Neural cell (in vitro differentiated cells): ENCODE data around the gene ERRFI1. TPM values are rescaled to one million over a fixed set of nuclear protein-coding genes. Genes with fewer than 3 reads are reported as not detected.

Experiments used
- H2AFZ ChIP-seq: fragments of 200-600, 300-800 bp; sonication (generic), shearing (Covaris generic); 2 replicates; pipeline ENCODE4 v1.6.0; 2014; ENCODE audit warnings: low read depth, mild to moderate bottlenecking, antibody characterized with exemption, low read length, moderate library complexity
- H3F3A ChIP-seq: fragments of 200-600 bp; shearing (Covaris generic); 2 replicates; pipeline ENCODE4 v1.6.1; 2016; ENCODE audit warnings: mild to moderate bottlenecking, moderate library complexity, mixed read lengths, antibody characterized with exemption, low read length; ENCODE audit not compliant: insufficient read depth, poor library complexity, severe bottlenecking
- H3K27ac ChIP-seq: fragments of 200-600, 300-800 bp; sonication (generic), shearing (Covaris generic); 2 replicates; pipeline ENCODE4 v1.5.1; 2014; ENCODE audit warnings: mild to moderate bottlenecking, low read length, moderate library complexity
- H3K27me3 ChIP-seq: fragments of 300-800, 200-600 bp; sonication (generic), shearing (Covaris generic); 2 replicates; pipeline ENCODE4 v1.6.0; 2014; ENCODE audit warnings: mild to moderate bottlenecking, low read depth, low read length, moderate library complexity; ENCODE audit not compliant: insufficient read depth
- H3K36me3 ChIP-seq: fragments of 300-800, 200-600 bp; sonication (generic), shearing (Covaris generic); 2 replicates; pipeline ENCODE4 v1.5.1; 2014; ENCODE audit warnings: mild to moderate bottlenecking, antibody characterized with exemption, low read length, moderate library complexity; ENCODE audit not compliant: insufficient read depth
- H3K4me2 ChIP-seq: fragments of 300-800, 200-600 bp; sonication (generic), shearing (Covaris generic); 2 replicates; pipeline ENCODE4 v1.6.0; 2014; ENCODE audit warnings: mild to moderate bottlenecking, low read length
- H3K4me3 ChIP-seq: fragments of 300-800, 200-600 bp; sonication (generic), shearing (Covaris generic); 2 replicates; pipeline ENCODE4 v1.5.1; 2014; ENCODE audit warnings: mild to moderate bottlenecking, low read length, moderate library complexity
- H3K79me2 ChIP-seq: fragments of 200-600 bp; shearing (Covaris generic); replicated peaks from 2 replicates; pipeline ENCODE4 v1.6.0; 2014; ENCODE audit warnings: mild to moderate bottlenecking, low read length, moderate library complexity; ENCODE audit not compliant: insufficient read depth
- H3K9ac ChIP-seq: fragments of 300-800, 200-600 bp; sonication (generic), shearing (Covaris generic); 2 replicates; pipeline ENCODE4 v1.6.1; 2016; ENCODE audit warnings: mild to moderate bottlenecking, low read length, mixed read lengths
- H3K9me2 ChIP-seq: fragments of 200-600 bp; shearing (Covaris generic); 2 replicates; pipeline ENCODE4 v1.6.1; 2016; ENCODE audit warnings: mild to moderate bottlenecking, low read length, mixed read lengths; ENCODE audit not compliant: insufficient read depth
- H3K9me3 ChIP-seq: fragments of 200-600, 300-800 bp; sonication (generic), shearing (Covaris generic); 2 replicates; pipeline ENCODE4 v1.6.1; 2016; ENCODE audit warnings: mild to moderate bottlenecking, mixed run types, low read length, moderate library complexity, mixed read lengths
- H4K20me1 ChIP-seq: fragments of 200-600 bp; shearing (Covaris generic); 2 replicates; pipeline ENCODE4 v1.6.1; 2016; ENCODE audit warnings: mild to moderate bottlenecking, mixed run types; ENCODE audit not compliant: insufficient read depth
- EP300 ChIP-seq: fragments of 450-650 bp; conservative IDR thresholded peaks from 2 replicates; pipeline ENCODE4 v1.6.1; 2014; ENCODE audit warnings: antibody characterized with exemption, mild to moderate bottlenecking, moderate library complexity; ENCODE audit not compliant: poor library complexity, severe bottlenecking
- EZH2 ChIP-seq: fragments of 200-600, 300-800 bp; shearing (Covaris generic), sonication (generic); IDR thresholded peaks from 2 replicates; pipeline ENCODE4 v1.6.1; 2014; ENCODE audit warnings: antibody characterized with exemption, low read length, borderline replicate concordance, mild to moderate bottlenecking; ENCODE audit not compliant: insufficient read depth, poor library complexity, severe bottlenecking
- MXI1 ChIP-seq: fragments of 450-650 bp; conservative IDR thresholded peaks from 2 replicates; pipeline ENCODE4 v1.6.1; 2014; ENCODE audit warnings: antibody characterized with exemption, mild to moderate bottlenecking; ENCODE audit not compliant: poor library complexity, severe bottlenecking
- POLR2AphosphoS5 ChIP-seq: IDR thresholded peaks from 2 replicates; pipeline ENCODE4 v1.6.1; 2012
- RAD21 ChIP-seq: fragments of 450-650 bp; conservative IDR thresholded peaks from 2 replicates; pipeline ENCODE4 v1.6.1; 2014; ENCODE audit warnings: antibody characterized with exemption, mild to moderate bottlenecking, moderate library complexity
- REST ChIP-seq: IDR thresholded peaks from 2 replicates; pipeline ENCODE4 v1.6.1; 2012; ENCODE audit warnings: borderline replicate concordance
- SMC3 ChIP-seq: fragments of 450-650 bp; conservative IDR thresholded peaks from 2 replicates; pipeline ENCODE4 v1.6.1; 2014; ENCODE audit warnings: antibody characterized with exemption, mild to moderate bottlenecking, moderate library complexity; ENCODE audit not compliant: poor library complexity
- TAF1 ChIP-seq: IDR thresholded peaks from 2 replicates; pipeline ENCODE4 v1.6.1; 2012; ENCODE audit warnings: low read depth
- polyA plus RNA-seq: library from polyadenylated mRNA; depleted of rRNA; stranded (reverse); fragments of >200 nt; gene quantifications from 2 replicates; pipeline ENCODE4 v1.2.3, GENCODE V29; 2014
- TF ChIP-seq, protein P1 (sequence below): fragments of 450-650 bp; IDR thresholded peaks from 2 replicates; pipeline ENCODE4 v1.5.1; 2014; ENCODE audit warnings: antibody characterized with exemption, mild to moderate bottlenecking, moderate library complexity; ENCODE audit not compliant: poor library complexity, severe bottlenecking

Gene ERRFI1
- polyA plus RNA-seq, 1 donor from 2014 or later, result 72.9 TPM

GRCh38 chr1:7970246-7970645, 55.9 kb downstream of the ERRFI1 start:
- H3K4me3 ChIP-seq, result no peak overlapping the region
- H3K9me3 ChIP-seq, result no peaks in the 10 kb centered on the region
- no peak overlapping the region for H3K27ac ChIP-seq
- H3F3A ChIP-seq, result no peaks in the 10 kb centered on the region
- no peaks in the 10 kb centered on the region for H3K9me2 ChIP-seq
- TF ChIP-seq REST (no peak), EP300 (no peak)
- TF ChIP-seq, protein P1, sequence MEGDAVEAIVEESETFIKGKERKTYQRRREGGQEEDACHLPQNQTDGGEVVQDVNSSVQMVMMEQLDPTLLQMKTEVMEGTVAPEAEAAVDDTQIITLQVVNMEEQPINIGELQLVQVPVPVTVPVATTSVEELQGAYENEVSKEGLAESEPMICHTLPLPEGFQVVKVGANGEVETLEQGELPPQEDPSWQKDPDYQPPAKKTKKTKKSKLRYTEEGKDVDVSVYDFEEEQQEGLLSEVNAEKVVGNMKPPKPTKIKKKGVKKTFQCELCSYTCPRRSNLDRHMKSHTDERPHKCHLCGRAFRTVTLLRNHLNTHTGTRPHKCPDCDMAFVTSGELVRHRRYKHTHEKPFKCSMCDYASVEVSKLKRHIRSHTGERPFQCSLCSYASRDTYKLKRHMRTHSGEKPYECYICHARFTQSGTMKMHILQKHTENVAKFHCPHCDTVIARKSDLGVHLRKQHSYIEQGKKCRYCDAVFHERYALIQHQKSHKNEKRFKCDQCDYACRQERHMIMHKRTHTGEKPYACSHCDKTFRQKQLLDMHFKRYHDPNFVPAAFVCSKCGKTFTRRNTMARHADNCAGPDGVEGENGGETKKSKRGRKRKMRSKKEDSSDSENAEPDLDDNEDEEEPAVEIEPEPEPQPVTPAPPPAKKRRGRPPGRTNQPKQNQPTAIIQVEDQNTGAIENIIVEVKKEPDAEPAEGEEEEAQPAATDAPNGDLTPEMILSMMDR, result no peak
- peaks cover 8% of the 10 kb centered on the region for H3K79me2 ChIP-seq
- H4K20me1 ChIP-seq, result no peaks in the 10 kb centered on the region
- no peak overlapping the region for H3K4me2 ChIP-seq
- no peak overlapping the region for H3K9ac ChIP-seq
- H3K27me3 ChIP-seq, result no peaks in the 10 kb centered on the region
- H2AFZ ChIP-seq, result no peak overlapping the region
- peaks cover 13% of the 10 kb centered on the region for H3K36me3 ChIP-seq

DNA sequence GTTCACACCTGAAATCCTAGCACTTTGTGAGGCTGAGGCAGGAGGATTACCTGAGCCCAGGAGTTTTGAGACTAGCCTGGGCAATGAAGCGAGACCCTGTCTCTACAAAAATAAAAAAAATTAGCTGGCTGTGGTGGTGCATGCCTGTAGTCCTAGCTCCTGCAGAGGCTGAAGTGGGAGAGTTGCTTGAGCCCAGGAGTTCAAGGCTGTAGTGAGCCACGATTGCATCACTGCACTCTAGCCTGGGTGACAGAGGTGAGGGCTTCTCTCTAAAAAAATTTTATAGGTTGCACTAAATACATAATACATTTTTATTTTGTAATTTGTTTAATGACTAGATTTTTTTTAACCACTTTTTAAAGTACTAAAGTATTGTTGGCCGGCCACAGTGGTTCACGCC, 58.5 kb downstream of the ERRFI1 start:
- Histone ChIP-seq H3F3A (no peaks in the 10 kb centered on the region), H3K27me3 (no peaks in the 10 kb centered on the region), H3K36me3 (peaks cover 13% of the 10 kb centered on the region), H3K9ac (no peak overlapping the region), H2AFZ (no peak overlapping the region), H4K20me1 (no peaks in the 10 kb centered on the region), H3K9me2 (no peaks in the 10 kb centered on the region), H3K4me2 (no peak overlapping the region), H3K9me3 (no peaks in the 10 kb centered on the region), H3K27ac (no peak overlapping the region), H3K79me2 (peaks cover 13% of the 10 kb centered on the region), H3K4me3 (no peak overlapping the region)
- TF ChIP-seq TAF1 (no peak), REST (no peak), EP300 (no peak), MXI1 (no peak), EZH2 (no peak), SMC3 (no peak), RAD21 (no peak), POLR2AphosphoS5 (no peak)
- TF ChIP-seq, protein P1, result no peak
